Transverse colon (tissue), 4 donors: ENCODE data around the gene AGAP1.

ENCODE experiments used
- CTCF ChIP-seq, 5 experiments: fragments of 200-600 bp in 3 of 5; fragments of 450-650 bp in 2 of 5; sonication (generic) in 3 of 5; IDR thresholded peaks; 1 replicate in 2 of 5; 2 replicates in 3 of 5; pipeline ENCODE4 v1.5.1; 2016 to 2017; ENCODE audit warnings: antibody characterized with exemption in 5 of 5, inconsistent platforms in 3 of 5, mild to moderate bottlenecking in 2 of 5, moderate library complexity in 1 of 5
- EP300 ChIP-seq: sonication (generic); formaldehyde crosslinking; IDR thresholded peaks from one replicate; pipeline ENCODE4 v1.6.1; 2017; ENCODE audit warnings: antibody characterized with exemption, low read depth
- POLR2A ChIP-seq: fragments of 450-650 bp; IDR thresholded peaks from one replicate; pipeline ENCODE4 v1.6.1; 2016; ENCODE audit warnings: antibody characterized with exemption, mild to moderate bottlenecking, moderate library complexity
- POLR2AphosphoS5 ChIP-seq, 3 donors: sonication (generic); formaldehyde crosslinking; IDR thresholded peaks; one replicate each; pipeline ENCODE4 v1.6.1; 2016; ENCODE audit warnings: antibody characterized with exemption in 3 of 3

DNA sequence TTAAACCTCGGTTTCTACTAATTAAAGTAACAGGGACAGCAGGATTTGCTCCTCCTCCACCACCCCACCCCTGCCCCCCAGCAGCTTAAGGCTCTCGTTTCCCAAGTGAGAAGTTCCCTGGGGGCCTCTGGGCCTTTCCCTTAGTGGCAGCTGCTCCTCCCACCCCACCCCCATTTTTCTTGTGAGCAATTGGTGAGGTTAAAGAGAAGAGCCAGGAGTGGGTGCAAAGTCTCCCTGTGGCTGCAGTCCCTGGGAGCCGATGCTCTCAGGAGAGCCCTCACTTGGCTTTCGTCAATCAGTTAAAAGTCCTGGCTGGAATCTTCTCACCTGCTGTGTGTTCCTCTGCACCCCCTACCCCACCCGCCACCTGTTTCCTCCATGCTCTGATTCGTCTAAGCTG lies 48.7 kb upstream of the AGAP1 start:
- TF ChIP-seq CTCF (IDR thresholded peaks at IDR 0.05) (no peak), EP300 (no peak), POLR2AphosphoS5 (IDR thresholded peaks at IDR 0.05) (no peak), POLR2A (no peak)
